GM21619 (cell line): ENCODE data around the gene NETO1.

ENCODE experiments used
- ATAC-seq: cut with Tn5 transposase; IDR thresholded peaks from one replicate; pipeline ENCODE4 v1.9.1; 2021; ENCODE audit not compliant: unreplicated experiment

NETO1 gene

DNA sequence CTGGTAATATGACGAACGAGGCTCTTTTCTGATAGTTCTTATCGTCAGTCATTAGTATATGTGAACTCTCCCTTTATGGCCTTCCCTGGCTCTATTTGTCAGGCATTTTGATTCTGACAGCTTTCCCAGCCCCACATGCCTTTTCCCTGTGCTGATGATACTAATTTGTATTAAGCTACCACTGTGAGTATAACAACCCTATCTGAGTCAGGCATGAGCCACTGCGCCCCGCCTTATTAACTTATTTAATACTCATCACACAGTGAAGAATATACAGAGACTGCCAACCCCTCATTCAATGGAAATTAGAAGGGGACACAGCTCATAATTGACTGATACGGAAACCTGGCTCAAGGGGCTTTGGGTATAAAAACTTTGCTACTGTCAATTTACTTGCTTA lies 140.0 kb downstream of the NETO1 start:
- no peak for ATAC-seq

DNA sequence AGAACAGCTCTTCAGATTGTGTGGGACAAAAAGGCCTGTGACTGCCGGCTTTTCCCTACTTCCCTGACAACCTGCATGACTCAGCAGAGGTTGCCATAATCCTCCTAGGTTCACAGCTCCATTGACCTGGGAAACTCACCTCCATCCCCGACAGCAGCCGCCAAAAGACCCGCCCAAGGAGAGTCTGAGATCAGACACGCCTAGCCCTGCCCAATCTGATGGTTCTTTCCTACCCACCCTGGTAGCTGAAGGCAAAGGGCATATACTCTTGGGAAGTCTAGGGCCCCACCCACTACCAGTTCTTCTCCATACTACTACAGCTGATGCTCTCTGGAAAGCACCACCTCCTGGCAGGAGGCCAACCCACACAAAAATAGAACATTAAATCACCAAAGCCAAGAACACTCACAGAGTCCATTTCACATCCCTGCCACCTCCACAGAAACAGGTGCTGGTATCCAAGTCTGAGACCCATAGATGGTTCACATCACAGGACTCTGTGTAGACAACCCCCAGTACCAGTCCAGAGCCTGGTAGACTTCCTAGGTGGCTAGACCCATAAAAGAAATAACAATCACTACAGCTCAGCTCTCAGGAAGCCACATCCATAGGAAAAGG lies 140.6 kb downstream of the NETO1 start:
- ATAC-seq = no peak

DNA sequence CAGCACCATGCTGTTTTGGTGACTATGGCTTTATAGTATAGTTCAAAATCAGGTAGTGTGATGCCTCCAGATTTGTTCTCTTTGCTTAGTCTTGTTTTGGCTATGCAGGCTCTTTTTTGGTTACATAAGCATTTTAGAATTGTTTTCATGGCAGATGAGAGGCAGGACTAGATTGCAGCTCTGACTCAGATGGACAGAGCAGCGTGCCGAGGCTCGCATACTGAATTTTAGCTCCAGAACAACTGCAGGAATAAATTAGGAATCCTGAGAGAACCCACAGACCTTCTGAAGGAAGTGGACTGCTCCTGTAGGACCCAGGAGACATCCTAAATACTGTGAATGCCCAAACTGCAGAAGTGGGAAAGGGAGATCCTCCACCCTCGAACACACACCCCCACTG lies 141.6 kb downstream of the NETO1 start:
- ATAC-seq = no peak

DNA sequence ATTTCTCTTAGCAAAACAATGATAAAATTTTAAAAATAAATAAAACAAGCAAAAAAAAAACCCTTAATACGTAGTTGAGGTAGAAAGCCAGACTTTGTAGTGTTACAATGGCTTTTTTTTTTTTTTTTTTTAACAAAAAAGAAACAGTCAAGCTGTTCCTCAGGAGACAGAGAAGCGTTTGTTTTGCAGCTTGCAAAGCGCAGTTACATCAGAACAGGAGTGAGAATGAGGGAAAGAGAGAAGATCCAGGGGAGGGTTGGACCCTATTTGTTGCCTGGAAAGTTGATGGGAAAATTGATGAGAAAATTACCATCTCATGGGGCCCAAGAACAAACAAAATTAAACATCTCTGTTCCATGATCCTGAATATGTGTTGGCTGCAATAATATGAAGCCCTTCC lies 146.5 kb downstream of the NETO1 start:
- ATAC-seq = no peak

DNA sequence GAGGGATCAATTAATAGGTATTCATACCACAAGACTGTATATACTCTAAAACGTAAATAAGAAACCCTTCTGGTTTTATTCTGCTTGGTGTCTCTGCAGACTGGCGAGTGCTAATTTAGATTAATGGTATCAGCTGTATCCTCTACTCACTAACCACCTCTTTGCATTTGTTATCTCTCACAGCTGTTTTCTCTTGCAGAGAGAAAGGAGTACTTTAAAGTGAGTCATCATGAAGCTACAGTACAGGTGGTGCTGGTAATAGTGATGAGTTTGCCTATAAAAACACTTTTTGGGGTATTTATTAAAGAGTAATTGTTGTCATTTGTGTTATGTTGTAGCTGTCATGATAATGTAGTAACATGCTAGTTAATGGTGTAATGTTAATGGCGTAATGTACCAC lies 147.7 kb downstream of the NETO1 start:
- ATAC-seq = no peak

DNA sequence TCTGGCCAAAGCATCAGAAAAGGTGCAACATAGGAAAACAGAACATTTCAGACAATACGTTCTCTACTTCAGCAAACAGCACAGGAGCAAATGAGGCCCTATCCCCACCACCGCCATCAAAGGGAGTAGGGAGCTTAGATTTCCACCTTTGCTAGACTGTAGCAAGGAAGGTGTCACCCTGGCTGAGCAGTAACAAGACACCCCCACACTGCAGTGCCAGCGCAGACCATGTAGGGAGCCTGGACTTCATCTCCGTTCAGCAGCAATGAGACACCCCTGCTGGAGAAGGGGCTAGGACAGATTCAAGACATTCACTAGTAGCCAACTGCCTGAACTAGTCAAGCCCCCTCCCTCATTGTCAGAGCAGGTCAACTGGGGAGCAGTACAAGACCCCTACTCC lies 163.6 kb downstream of the NETO1 start:
- ATAC-seq = no peak

DNA sequence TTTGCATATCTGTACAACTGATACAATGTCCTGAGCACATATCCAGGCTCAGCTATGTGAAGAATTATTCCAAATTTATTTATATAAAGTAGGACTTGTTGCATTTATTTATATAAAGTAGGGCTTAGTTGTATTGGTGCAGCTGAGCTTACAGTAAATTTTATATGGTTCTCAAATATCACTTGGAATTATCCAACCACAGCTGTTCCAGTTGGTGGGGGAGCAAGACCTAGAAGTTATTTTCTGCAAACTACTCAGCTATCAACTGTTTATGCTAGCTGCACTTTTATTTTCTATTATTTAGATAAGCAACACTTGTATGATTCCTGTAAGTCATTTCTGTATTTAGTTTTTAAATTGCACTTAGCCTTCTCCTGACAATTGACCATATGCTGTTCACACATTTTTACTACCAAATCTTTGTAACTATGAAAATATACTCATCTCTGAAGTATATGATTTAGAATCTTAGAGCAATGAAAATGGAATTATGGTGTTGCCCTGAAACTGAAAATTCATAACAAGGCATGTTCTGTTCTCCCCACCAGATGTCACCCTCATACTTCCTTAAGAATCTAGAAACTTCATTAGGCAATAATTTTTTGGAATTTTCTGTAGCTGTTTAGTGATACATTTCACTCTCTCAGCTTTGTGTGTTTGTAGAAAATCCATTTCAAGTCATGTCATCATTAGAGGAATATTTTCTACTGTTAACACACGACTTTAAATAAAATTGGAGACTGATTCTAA lies 166.7 kb downstream of the NETO1 start:
- ATAC-seq = peak; percentile 45

DNA sequence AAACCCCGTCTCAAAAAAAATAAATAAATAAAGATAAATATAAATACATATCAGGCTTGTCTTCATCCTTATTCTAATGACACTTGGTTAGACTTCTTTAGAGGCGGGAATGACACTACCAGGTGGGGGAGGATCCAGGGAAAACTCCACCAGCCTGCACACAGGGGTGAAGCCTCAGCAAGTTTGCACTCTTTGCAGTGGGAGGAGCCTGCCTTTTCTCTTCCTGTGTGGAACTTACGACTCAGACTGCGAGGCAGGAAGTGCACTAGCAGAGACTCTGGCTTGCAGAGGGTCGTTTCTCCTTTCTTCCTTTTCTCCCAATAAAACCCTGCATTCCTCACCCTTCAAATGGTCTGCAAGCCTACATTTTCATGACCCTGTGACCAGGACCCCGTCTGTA lies 170.1 kb downstream of the NETO1 start:
- ATAC-seq = no peak

DNA sequence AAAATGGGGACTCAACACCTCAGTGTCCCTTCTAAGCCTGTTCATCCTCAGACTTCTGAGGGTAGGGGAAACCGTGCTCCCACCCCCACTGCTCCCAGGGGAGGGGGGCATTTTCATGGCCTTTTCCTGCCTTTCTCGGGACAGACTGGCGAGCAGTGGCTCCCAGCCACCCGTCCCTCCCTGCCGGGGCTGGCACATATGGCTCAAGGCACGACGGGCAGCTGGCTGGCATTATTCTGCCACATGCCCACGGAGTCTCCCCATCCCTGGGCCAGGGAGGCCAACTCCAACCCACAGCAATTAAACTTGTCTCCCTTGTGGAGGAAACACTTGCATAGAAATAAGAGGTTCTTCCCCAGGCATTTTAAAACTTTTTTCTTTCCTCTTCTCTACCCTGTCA lies 175.2 kb downstream of the NETO1 start:
- ATAC-seq = no peak
